Epithelial cell of proximal tubule (primary cell): ENCODE results near the gene GPN1. TPM values are rescaled to one million over a fixed set of nuclear protein-coding genes. Genes with fewer than 3 reads are reported as not detected.
"Not testable (repeated sequence)": the region's sequence is repeated elsewhere in the genome, so short reads cannot be mapped to it uniquely, and the experiment has no call there.

Source experiments
- DNase-seq: peaks from one replicate; pipeline ENCODE4 v3.0.0-alpha.2; 2011; ENCODE audit warnings: low read depth
- H3K4me3 ChIP-seq: 2 replicates; pipeline ENCODE4 v1.5.1; 2011; ENCODE audit warnings: low read depth, mild to moderate bottlenecking, low read length
- CTCF ChIP-seq: conservative IDR thresholded peaks from 2 replicates; pipeline ENCODE4 v1.5.1; 2012; ENCODE audit warnings: low read depth, mild to moderate bottlenecking, low read length
- total RNA-seq: library from RNA; depleted of rRNA; stranded (reverse); fragments of >200 nt; gene quantifications from 2 replicates; pipeline ENCODE4 v1.2.3, GENCODE V29; 2015

Gene GPN1
- total RNA-seq, 1 donor from 2014 or later = 45.3 TPM

GRCh38 chr2:27613985-27614384, 14.9 kb upstream of the GPN1 start:
- DNase-seq = no peak
- no peak overlapping the region for H3K4me3 ChIP-seq
- no peak for TF ChIP-seq CTCF

- DNase-seq = no peak
- no peak for TF ChIP-seq CTCF
- no peak overlapping the region for H3K4me3 ChIP-seq
These were observed 13.5 kb upstream of the GPN1 start for GRCh38 chr2:27615316-27615715.

- DNase-seq = no peak
- peak; percentile 18 for TF ChIP-seq CTCF
- no peak overlapping the region for H3K4me3 ChIP-seq
These were observed 7.3 kb upstream of the GPN1 start for GRCh38 chr2:27621524-27621923.

GRCh38 chr2:27622921-27623384, 5.9 kb upstream of the GPN1 start:
- DNase-seq = no peak
- H3K4me3 ChIP-seq = no peak overlapping the region
- TF ChIP-seq CTCF = no peak

GRCh38 chr2:27624943-27625342, 3.9 kb upstream of the GPN1 start:
- no peak for DNase-seq
- no peak overlapping the region for H3K4me3 ChIP-seq
- TF ChIP-seq CTCF = no peak

GRCh38 chr2:27626323-27626722, 2.5 kb upstream of the GPN1 start:
- DNase-seq, H3K4me3 ChIP-seq: not testable (repeated sequence)

DNA sequence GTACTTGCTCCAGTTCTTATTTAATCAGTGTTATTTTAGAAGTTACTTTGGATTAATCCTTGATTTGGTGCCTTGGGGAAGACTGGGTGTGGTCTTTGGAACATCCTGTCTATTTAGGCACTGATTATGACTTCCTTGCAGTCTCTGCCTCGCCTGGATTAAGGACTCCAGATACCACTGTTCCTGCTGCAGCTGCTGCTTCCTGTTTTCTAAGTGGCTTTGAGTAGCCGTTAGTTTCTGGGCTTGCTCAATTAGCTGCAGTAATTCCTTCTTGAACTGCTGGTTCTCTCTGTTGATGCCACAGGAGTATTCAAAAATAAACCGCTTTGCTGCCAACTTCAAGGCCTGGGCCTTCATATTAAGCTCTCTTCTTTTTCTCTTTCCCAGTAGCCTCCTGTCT, 1.9 kb upstream of the GPN1 start:
- not testable (repeated sequence) for H3K4me3 ChIP-seq, DNase-seq

GRCh38 chr2:27627963-27628766, 685 bp upstream of the GPN1 start:
- peak overlapping the region; percentile 94 for H3K4me3 ChIP-seq
- TF ChIP-seq CTCF = no peak
- peak; percentile 98 for DNase-seq

- not testable (repeated sequence) for H3K4me3 ChIP-seq, DNase-seq
These were observed 1.4 kb downstream of the GPN1 start for GRCh38 chr2:27630257-27630656.
